OCI-LY1 (cell line): ENCODE measurements around the gene HRAS.

ENCODE experiments used
- H2AFZ ChIP-seq: fragments of 200-600 bp; sonication (generic), shearing (Covaris generic); 2 replicates; pipeline ENCODE4 v1.6.0; 2014; ENCODE audit warnings: antibody characterized with exemption, mild to moderate bottlenecking, low read length
- H3F3A ChIP-seq: fragments of 200-600 bp; sonication (generic), shearing (Covaris generic); 2 replicates; pipeline ENCODE4 v1.6.0; 2014; ENCODE audit warnings: mild to moderate bottlenecking, antibody characterized with exemption, low read length, moderate library complexity; ENCODE audit not compliant: insufficient read depth
- H3K27ac ChIP-seq: fragments of 200-600 bp; sonication (generic); 2 replicates; pipeline ENCODE4 v1.5.1; 2014; ENCODE audit warnings: low read length, mixed run types, mild to moderate bottlenecking, low read depth; ENCODE audit not compliant: poor library complexity, severe bottlenecking
- H3K27me3 ChIP-seq: fragments of 200-600 bp; sonication (generic); 2 replicates; pipeline ENCODE4 v1.6.0; 2014; ENCODE audit warnings: antibody characterized with exemption, mild to moderate bottlenecking, low read length, moderate library complexity; ENCODE audit not compliant: insufficient read depth
- H3K36me3 ChIP-seq: fragments of 200-600 bp; sonication (generic); 2 replicates; pipeline ENCODE4 v1.6.1; 2014; ENCODE audit warnings: mild to moderate bottlenecking, antibody characterized with exemption, low read length, moderate library complexity, mixed read lengths; ENCODE audit not compliant: insufficient read depth
- H3K4me1 ChIP-seq: fragments of 200-600 bp; sonication (generic); 2 replicates; pipeline ENCODE4 v1.5.1; 2014; ENCODE audit warnings: mild to moderate bottlenecking, low read length, moderate library complexity; ENCODE audit not compliant: insufficient read depth, severe bottlenecking
- H3K4me2 ChIP-seq: fragments of 200-600 bp; sonication (generic), shearing (Covaris generic); 2 replicates; pipeline ENCODE4 v1.6.1; 2014; ENCODE audit warnings: low read length
- H3K4me3 ChIP-seq: fragments of 200-600 bp; sonication (generic); 2 replicates; pipeline ENCODE4 v1.5.1; 2014; ENCODE audit warnings: low read length, low read depth, mild to moderate bottlenecking, mixed read lengths; ENCODE audit not compliant: poor library complexity, severe bottlenecking
- H3K79me2 ChIP-seq: fragments of 200-600 bp; shearing (Covaris generic); 2 replicates; pipeline ENCODE4 v1.6.1; 2016; ENCODE audit warnings: mixed run types, low read length, mixed read lengths; ENCODE audit not compliant: insufficient read depth
- H3K9ac ChIP-seq: fragments of 200-600 bp; sonication (generic), shearing (Covaris generic); 2 replicates; pipeline ENCODE4 v1.6.1; 2014; ENCODE audit warnings: mild to moderate bottlenecking, low read length, mixed read lengths
- H3K9me2 ChIP-seq: fragments of 200-600 bp; sonication (generic), shearing (Covaris generic); 2 replicates; pipeline ENCODE4 v1.6.1; 2014; ENCODE audit warnings: low read depth, mild to moderate bottlenecking, low read length, mixed read lengths
- H3K9me3 ChIP-seq: fragments of 200-600 bp; shearing (Covaris generic); 2 replicates; pipeline ENCODE4 v1.6.1; 2014; ENCODE audit warnings: low read length, mixed read lengths
- H4K20me1 ChIP-seq: fragments of 200-600 bp; sonication (generic), shearing (Covaris generic); 2 replicates; pipeline ENCODE4 v1.6.0; 2016; ENCODE audit warnings: mild to moderate bottlenecking, low read length; ENCODE audit not compliant: insufficient read depth
- EZH2 ChIP-seq: fragments of 200-600 bp; sonication (generic), shearing (Covaris generic); IDR thresholded peaks from 2 replicates; pipeline ENCODE4 v1.8.0; 2017; ENCODE audit warnings: borderline replicate concordance, mixed run types, mild to moderate bottlenecking, antibody characterized with exemption, low read length, moderate library complexity, mixed read lengths
- TF ChIP-seq, protein P1 (sequence below): fragments of 200-600 bp; sonication (generic), shearing (Covaris generic); IDR thresholded peaks from 2 replicates; pipeline ENCODE4 v1.5.1; 2017; ENCODE audit warnings: mild to moderate bottlenecking, antibody characterized with exemption, low read length, moderate library complexity, mixed read lengths

The HRAS gene

DNA sequence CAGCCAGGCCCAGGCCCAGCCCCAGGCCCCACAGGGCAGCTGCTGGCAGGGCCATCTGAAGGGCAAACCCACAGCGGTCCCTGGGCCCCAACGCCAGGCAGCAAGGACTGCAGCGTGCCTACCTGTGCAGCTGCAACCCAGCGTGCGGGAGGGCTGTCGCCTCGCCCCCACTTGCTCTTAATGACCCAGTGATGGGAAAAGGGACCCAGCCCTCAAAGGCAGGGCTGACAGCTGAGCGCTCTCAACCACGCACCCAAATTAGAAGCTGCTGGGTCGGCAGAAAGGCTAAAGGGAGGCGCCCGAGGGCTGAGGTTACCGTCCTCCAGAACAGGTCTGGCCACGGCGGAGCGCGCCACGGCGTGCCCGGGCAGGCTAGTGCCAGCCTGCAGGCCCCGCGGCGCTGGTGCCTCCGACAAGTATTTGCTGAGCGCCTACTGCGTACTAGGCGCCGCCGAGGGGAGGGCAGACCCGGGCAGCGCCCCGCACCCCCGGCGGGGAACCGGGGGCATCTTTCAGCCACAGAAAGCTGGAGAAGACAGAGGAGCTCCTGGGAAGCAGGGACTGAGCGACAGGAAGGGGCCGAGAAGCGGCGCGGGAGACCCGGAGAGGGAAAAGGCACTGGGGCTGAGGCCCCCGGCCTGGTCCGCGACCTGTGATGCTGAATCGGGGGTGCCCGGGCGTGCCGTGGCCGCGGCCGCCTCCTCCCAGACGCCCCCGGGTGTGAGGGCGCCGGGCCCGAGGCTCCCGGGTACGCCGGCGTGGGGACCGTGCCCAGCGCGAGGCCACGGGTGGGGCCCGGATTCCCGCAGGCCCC is 773 bp downstream of the HRAS start:
- no peaks in the 10 kb centered on the region for H3K9me2 ChIP-seq
- peaks cover 16% of the 10 kb centered on the region for H3K36me3 ChIP-seq
- no peak overlapping the region for H3K27ac ChIP-seq
- H3K9ac ChIP-seq = peak overlapping the region; percentile 83
- H3K27me3 ChIP-seq = no peaks in the 10 kb centered on the region
- TF ChIP-seq EZH2 = no peak
- TF ChIP-seq, protein P1, sequence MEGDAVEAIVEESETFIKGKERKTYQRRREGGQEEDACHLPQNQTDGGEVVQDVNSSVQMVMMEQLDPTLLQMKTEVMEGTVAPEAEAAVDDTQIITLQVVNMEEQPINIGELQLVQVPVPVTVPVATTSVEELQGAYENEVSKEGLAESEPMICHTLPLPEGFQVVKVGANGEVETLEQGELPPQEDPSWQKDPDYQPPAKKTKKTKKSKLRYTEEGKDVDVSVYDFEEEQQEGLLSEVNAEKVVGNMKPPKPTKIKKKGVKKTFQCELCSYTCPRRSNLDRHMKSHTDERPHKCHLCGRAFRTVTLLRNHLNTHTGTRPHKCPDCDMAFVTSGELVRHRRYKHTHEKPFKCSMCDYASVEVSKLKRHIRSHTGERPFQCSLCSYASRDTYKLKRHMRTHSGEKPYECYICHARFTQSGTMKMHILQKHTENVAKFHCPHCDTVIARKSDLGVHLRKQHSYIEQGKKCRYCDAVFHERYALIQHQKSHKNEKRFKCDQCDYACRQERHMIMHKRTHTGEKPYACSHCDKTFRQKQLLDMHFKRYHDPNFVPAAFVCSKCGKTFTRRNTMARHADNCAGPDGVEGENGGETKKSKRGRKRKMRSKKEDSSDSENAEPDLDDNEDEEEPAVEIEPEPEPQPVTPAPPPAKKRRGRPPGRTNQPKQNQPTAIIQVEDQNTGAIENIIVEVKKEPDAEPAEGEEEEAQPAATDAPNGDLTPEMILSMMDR = 0 out of 2 replicates have a peak, but pooled peaks have one; percentile 14
- peaks cover 28% of the 10 kb centered on the region for H3K4me1 ChIP-seq
- H3K9me3 ChIP-seq = no peaks in the 10 kb centered on the region
- H4K20me1 ChIP-seq = no peaks in the 10 kb centered on the region
- H3K4me2 ChIP-seq = peak overlapping the region; percentile 73
- no peak overlapping the region for H2AFZ ChIP-seq
- peak overlapping the region; percentile 86 for H3K4me3 ChIP-seq
- no peaks in the 10 kb centered on the region for H3K79me2 ChIP-seq
- H3F3A ChIP-seq = peaks cover 5% of the 10 kb centered on the region; the same call in 1 of the 2 replicates

DNA sequence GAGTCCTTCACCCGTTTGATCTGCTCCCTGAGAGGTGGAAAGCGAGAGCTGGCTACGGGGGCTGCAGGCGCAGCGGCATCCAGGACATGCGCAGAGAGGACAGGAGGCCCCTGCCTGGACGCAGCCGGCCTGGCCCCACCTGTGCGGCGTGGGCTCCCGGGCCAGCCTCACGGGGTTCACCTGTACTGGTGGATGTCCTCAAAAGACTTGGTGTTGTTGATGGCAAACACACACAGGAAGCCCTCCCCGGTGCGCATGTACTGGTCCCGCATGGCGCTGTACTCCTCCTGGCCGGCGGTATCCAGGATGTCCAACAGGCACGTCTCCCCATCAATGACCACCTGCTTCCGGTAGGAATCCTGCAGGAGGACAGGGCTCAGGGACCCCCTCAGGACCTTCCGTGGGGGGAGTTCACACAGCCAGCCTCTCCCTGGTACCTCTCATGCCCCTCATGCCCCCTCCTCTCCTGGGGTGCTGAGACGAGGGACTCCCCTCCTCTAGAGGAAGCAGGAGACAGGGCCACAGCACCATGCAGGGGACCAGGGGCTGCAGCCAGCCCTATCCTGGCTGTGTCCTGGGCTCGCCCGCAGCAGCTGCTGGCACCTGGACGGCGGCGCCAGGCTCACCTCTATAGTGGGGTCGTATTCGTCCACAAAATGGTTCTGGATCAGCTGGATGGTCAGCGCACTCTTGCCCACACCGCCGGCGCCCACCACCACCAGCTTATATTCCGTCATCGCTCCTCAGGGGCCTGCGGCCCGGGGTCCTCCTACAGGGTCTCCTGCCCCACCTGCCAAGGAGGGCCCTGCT is 1.6 kb downstream of the HRAS start:
- Histone ChIP-seq H2AFZ (no peak overlapping the region), H3K9me2 (no peaks in the 10 kb centered on the region), H3K27ac (no peak overlapping the region), H4K20me1 (no peaks in the 10 kb centered on the region), H3K9ac (peak overlapping the region; percentile 83; the same call in 1 of the 2 replicates), H3K27me3 (no peaks in the 10 kb centered on the region), H3K4me3 (peak overlapping the region; percentile 86), H3F3A (peaks cover 5% of the 10 kb centered on the region; the same call in 1 of the 2 replicates), H3K36me3 (peaks cover 16% of the 10 kb centered on the region), H3K9me3 (no peaks in the 10 kb centered on the region), H3K4me1 (peaks cover 28% of the 10 kb centered on the region), H3K79me2 (no peaks in the 10 kb centered on the region), H3K4me2 (peak overlapping the region; percentile 73)
- TF ChIP-seq EZH2 = no peak
- TF ChIP-seq, protein P1 = no peak

DNA sequence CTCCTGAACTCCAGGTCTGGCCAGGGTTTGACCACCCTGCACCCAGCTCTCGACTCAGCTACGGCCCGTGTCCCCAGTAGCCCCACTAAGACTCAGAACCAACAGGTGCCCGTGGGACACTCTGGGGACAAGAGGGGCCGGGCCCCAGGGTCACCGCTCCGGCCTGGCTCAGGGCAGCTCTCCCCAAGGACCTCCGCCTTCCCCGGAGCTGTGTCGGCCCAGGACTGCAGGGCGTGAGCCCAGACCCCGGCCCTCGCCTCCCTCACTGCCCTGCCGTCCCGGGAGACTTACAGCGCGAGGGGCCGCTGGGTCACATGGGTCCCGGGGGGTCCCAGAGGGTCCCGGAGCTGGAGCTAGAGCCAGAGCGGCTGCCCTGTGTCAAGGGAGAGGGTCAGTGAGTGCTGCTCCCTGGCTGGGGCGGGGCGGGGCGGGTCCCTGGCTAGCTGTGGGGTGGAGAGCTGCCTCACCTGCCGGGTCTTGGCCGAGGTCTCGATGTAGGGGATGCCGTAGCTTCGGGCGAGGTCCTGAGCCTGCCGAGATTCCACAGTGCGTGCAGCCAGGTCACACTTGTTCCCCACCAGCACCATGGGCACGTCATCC is 2.3 kb downstream of the HRAS start:
- H3F3A ChIP-seq = peaks cover 5% of the 10 kb centered on the region; the same call in 1 of the 2 replicates
- H3K9me2 ChIP-seq = no peaks in the 10 kb centered on the region
- no peaks in the 10 kb centered on the region for H4K20me1 ChIP-seq
- H2AFZ ChIP-seq = no peak overlapping the region
- H3K27me3 ChIP-seq = no peaks in the 10 kb centered on the region
- TF ChIP-seq EZH2 = no peak
- TF ChIP-seq, protein P1 = no peak
- no peak overlapping the region for H3K4me2 ChIP-seq
- peaks cover 16% of the 10 kb centered on the region for H3K36me3 ChIP-seq
- no peaks in the 10 kb centered on the region for H3K9me3 ChIP-seq
- H3K79me2 ChIP-seq = no peaks in the 10 kb centered on the region
- no peak overlapping the region for H3K4me3 ChIP-seq
- H3K9ac ChIP-seq = no peak overlapping the region
- H3K4me1 ChIP-seq = peaks cover 26% of the 10 kb centered on the region
- H3K27ac ChIP-seq = no peak overlapping the region
